ENCODE measurements around the gene KIF5A. TPM values are rescaled to one million over a fixed set of nuclear protein-coding genes. Genes with fewer than 3 reads are reported as not detected.
"Not testable (repeated sequence)": the region's sequence is repeated elsewhere in the genome, so short reads cannot be mapped to it uniquely, and the experiment has no call there.

The KIF5A gene
- total RNA-seq, 3 donors from 2014 or later (not counting 1 experiment from before 2014, with no cell fraction given), result 0.09 to 0.40 (median 0.16) TPM

DNA sequence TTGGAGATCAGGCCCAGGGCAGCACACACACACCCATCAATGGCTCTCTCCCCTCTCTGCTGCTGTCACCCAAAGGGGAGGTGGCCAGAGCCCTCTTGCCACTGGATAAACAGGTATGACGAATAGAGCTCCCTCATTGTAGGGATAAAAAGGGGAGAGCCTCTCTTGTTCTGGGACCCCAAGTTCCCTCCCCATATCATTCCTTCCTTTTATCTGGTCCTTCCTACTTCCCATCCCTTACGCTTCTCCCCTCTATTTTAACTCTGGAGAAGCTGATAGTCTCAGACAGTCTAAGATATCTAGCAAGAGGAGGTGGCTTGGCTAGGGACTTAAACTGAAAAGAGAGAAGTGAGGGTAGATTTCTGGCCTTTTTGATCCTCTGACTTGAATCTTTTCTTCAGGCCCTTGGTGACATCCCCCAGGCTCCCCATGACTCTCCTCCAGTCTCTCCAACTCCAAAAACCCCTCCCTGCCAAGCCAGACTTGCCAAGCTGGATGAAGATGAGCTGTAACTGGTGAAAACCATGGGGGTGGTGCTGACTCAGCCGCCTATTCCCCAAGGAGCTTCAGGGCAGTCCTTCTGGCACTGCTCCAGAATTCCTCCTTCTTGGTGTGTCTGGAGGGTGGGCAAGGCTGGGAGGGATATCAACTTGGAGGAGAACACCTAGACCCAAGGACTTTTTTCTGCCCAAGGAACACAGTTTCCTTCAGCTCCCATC, 66.7 kb downstream of the KIF5A start:
- Histone ChIP-seq H3K36me3 (ENCODE audit: control insufficient read depth, insufficient read depth, low read length) (no peaks in the 10 kb centered on the region), H3K4me1 (ENCODE audit: control insufficient read depth, insufficient read depth, low read length) (peaks cover 43% of the 10 kb centered on the region), H3K9me3 (ENCODE audit: control insufficient read depth, insufficient read depth, low read length) (no peaks in the 10 kb centered on the region), H3K4me3 (ENCODE audit: low read length) (no peak overlapping the region), H3K27ac (ENCODE audit: low read length) (no peak overlapping the region), H3K27me3 (ENCODE audit: control insufficient read depth, insufficient read depth, low read length) (peaks cover 33% of the 10 kb centered on the region)
- Mint-ChIP-seq H3K27me3 (ENCODE audit: low read depth in 2 of 2) (peaks cover 27 to 32% of the 10 kb centered on the region in 2 donors), H3K36me3 (no peaks in the 10 kb centered on the region), H3K4me1 (peaks cover 22 to 23% of the 10 kb centered on the region in 2 donors), H3K9me3 (no peaks in the 10 kb centered on the region), H3K27ac (no peak overlapping the region), H3K4me3 (no peak overlapping the region)
- no peak for DNase-seq
- no peak for TF ChIP-seq CTCF (IDR thresholded peaks at IDR 0.05)
- intact Hi-C loops (cut with micrococcal nuclease), result no loop called here
- no peak for ATAC-seq
- WGBS (ENCODE audit: insufficient coverage), result 89% methylated on average over 1 of the region's 3 CpGs

- Histone ChIP-seq H3K4me1 (ENCODE audit: control insufficient read depth, insufficient read depth, low read length) (peaks cover 42% of the 10 kb centered on the region), H3K27ac (ENCODE audit: low read length) (no peak overlapping the region), H3K36me3 (ENCODE audit: control insufficient read depth, insufficient read depth, low read length) (no peaks in the 10 kb centered on the region), H3K4me3 (ENCODE audit: low read length) (no peak overlapping the region), H3K9me3 (ENCODE audit: control insufficient read depth, insufficient read depth, low read length) (no peaks in the 10 kb centered on the region), H3K27me3 (ENCODE audit: control insufficient read depth, insufficient read depth, low read length) (peaks cover 41% of the 10 kb centered on the region)
- DNase-seq (no peak), ATAC-seq (no peak)
- WGBS (ENCODE audit: insufficient coverage), result 63% methylated on average over 9 of the region's 11 CpGs
- no peak overlapping the region for H3K27ac Mint-ChIP-seq
- H3K36me3 Mint-ChIP-seq, result no peaks in the 10 kb centered on the region
- H3K27me3 Mint-ChIP-seq (ENCODE audit: low read depth in 2 of 2), result peaks cover 41 to 43% of the 10 kb centered on the region in 2 donors
- no peak for TF ChIP-seq CTCF (IDR thresholded peaks at IDR 0.05)
- intact Hi-C loops (cut with micrococcal nuclease), result no loop called here
- no peaks in the 10 kb centered on the region for H3K9me3 Mint-ChIP-seq
- H3K4me3 Mint-ChIP-seq, result no peak overlapping the region
- H3K4me1 Mint-ChIP-seq, result peaks cover 31 to 32% of the 10 kb centered on the region in 2 donors
Observed at GRCh38 chr12:57617942-57618341, 68.1 kb downstream of the KIF5A start.

- ATAC-seq; H3K9me3 ChIP-seq (ENCODE audit: control insufficient read depth, insufficient read depth, low read length); H3K4me3 ChIP-seq (ENCODE audit: low read length); H3K36me3 Mint-ChIP-seq; DNase-seq; H3K4me3 Mint-ChIP-seq; H3K27ac Mint-ChIP-seq; H3K9me3 Mint-ChIP-seq; H3K36me3 ChIP-seq (ENCODE audit: control insufficient read depth, insufficient read depth, low read length); H3K27ac ChIP-seq (ENCODE audit: low read length); intact Hi-C loops (cut with micrococcal nuclease): not testable (repeated sequence)
- peaks cover 42% of the 10 kb centered on the region for H3K4me1 ChIP-seq (ENCODE audit: control insufficient read depth, insufficient read depth, low read length)
- peaks cover 45% of the 10 kb centered on the region for H3K27me3 ChIP-seq (ENCODE audit: control insufficient read depth, insufficient read depth, low read length)
- peaks cover 46 to 47% of the 10 kb centered on the region in 2 donors for H3K27me3 Mint-ChIP-seq (ENCODE audit: low read depth in 2 of 2)
- H3K4me1 Mint-ChIP-seq, result peaks cover 31 to 32% of the 10 kb centered on the region in 2 donors
- WGBS (ENCODE audit: insufficient coverage), result 95% methylated on average over 6 of the region's 6 CpGs
Observed at GRCh38 chr12:57618431-57618830, 68.6 kb downstream of the KIF5A start.

DNA sequence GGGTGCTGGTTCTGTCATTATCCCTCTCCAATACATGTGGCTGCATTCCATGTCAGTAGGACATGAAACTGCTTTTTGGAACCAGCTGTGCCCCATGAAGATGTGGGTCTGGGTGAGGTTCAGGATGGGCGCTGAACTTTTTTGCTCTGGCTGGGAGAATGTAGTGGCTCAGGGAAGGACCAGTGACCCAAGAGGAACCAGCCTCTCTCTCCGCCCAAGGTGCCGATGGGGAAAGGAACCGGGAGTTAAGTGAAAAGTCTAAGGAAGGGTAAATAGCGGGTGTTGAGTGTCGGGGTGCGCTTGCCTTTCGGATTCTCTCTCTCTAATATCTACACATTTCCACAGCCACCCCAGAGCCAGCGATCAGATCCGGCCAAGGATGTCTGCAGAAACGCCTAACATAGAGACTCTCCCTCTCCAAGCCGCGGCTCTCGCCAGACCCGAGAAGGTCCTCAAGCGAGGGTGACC, 69.2 kb downstream of the KIF5A start:
- H3K27ac Mint-ChIP-seq, result no peak overlapping the region

More for the DNA sequence above, 69.2 kb downstream of the KIF5A start:
- no peaks in the 10 kb centered on the region for H3K9me3 Mint-ChIP-seq
- intact Hi-C loops (cut with micrococcal nuclease), result no loop called here
- peak overlapping the region; percentile 76 for H3K4me3 Mint-ChIP-seq
- H3K9me3 ChIP-seq (ENCODE audit: control insufficient read depth, insufficient read depth, low read length), result no peaks in the 10 kb centered on the region
- peaks cover 31 to 32% of the 10 kb centered on the region in 2 donors for H3K4me1 Mint-ChIP-seq
- H3K27ac ChIP-seq (ENCODE audit: low read length), result no peak overlapping the region
- no peak overlapping the region for H3K4me3 ChIP-seq (ENCODE audit: low read length)
- 47% methylated on average over 15 of the region's 16 CpGs for WGBS (ENCODE audit: insufficient coverage)
- TF ChIP-seq CTCF (IDR thresholded peaks at IDR 0.05), result no peak
- H3K36me3 ChIP-seq (ENCODE audit: control insufficient read depth, insufficient read depth, low read length), result no peaks in the 10 kb centered on the region
- H3K27me3 ChIP-seq (ENCODE audit: control insufficient read depth, insufficient read depth, low read length), result peaks cover 50% of the 10 kb centered on the region
- ATAC-seq (no peak), DNase-seq (no peak)
- peaks cover 37% of the 10 kb centered on the region for H3K4me1 ChIP-seq (ENCODE audit: control insufficient read depth, insufficient read depth, low read length)
- peaks cover 52 to 53% of the 10 kb centered on the region in 2 donors for H3K27me3 Mint-ChIP-seq (ENCODE audit: low read depth in 2 of 2)
- no peaks in the 10 kb centered on the region for H3K36me3 Mint-ChIP-seq
